Measurements from ENCODE around the gene GADL1.

DNA sequence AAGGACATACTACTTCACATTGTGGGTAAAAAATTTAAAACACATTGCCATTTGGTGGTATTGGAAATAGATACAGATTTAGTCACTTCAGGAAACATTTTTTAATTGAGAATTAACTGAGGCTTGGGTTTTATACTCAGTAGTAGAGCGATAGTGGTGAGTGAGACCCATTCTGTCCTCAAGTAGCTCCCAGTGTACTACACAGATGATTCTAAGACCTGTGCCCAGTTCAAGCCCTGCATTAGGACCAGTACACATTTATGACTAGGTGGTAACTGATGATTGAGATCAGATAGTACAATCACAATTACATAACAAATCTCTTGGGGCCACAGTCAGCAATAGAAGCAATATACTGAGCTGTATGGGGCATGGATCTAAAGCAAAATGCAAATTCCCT lies 67.4 kb downstream of the GADL1 start:
- TF ChIP-seq, protein P1, sequence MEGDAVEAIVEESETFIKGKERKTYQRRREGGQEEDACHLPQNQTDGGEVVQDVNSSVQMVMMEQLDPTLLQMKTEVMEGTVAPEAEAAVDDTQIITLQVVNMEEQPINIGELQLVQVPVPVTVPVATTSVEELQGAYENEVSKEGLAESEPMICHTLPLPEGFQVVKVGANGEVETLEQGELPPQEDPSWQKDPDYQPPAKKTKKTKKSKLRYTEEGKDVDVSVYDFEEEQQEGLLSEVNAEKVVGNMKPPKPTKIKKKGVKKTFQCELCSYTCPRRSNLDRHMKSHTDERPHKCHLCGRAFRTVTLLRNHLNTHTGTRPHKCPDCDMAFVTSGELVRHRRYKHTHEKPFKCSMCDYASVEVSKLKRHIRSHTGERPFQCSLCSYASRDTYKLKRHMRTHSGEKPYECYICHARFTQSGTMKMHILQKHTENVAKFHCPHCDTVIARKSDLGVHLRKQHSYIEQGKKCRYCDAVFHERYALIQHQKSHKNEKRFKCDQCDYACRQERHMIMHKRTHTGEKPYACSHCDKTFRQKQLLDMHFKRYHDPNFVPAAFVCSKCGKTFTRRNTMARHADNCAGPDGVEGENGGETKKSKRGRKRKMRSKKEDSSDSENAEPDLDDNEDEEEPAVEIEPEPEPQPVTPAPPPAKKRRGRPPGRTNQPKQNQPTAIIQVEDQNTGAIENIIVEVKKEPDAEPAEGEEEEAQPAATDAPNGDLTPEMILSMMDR (IDR thresholded peaks at IDR 0.05): no peak
- TF ChIP-seq POLR2A (IDR thresholded peaks at IDR 0.05): no peak
